ENCODE results near the gene CRIP2.

CRIP2 gene

DNA sequence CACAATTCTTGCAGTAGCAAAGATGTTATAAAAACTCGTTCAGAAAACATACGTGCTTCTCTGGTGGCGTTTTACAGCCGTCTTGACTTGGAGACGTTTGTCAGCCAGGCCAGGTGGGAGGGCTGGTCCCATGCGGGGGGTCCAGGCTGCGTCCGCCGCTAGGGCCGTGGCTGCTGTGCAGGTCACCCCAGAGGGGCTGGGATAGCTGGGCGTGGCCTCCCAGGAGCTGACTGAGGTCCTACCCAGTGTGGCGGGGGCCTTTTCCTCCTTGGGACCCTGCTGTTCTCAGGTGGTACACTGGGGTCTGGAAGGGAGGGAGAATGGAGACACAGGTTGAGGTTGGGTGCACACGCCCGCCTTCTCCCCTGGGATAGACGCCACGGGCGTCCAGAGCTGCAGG is 29.8 kb upstream of the CRIP2 start:
- TF ChIP-seq CTCF (IDR thresholded peaks at IDR 0.05; ENCODE audit: low read depth, low read length): no peak
- no peak overlapping the region for H3K4me3 ChIP-seq (ENCODE audit: low read depth, low read length)

- H3K4me3 ChIP-seq (ENCODE audit: low read depth, low read length): no peak overlapping the region
- no peak for TF ChIP-seq CTCF (IDR thresholded peaks at IDR 0.05; ENCODE audit: low read depth, low read length)
Measured at GRCh38 chr14:105445290-105445689, 29.3 kb upstream of the CRIP2 start.

- no peak for TF ChIP-seq CTCF (IDR thresholded peaks at IDR 0.05; ENCODE audit: low read depth, low read length)
Measured at GRCh38 chr14:105445901-105446845, 28.4 kb upstream of the CRIP2 start.

GRCh38 chr14:105446971-105447370 is 27.6 kb upstream of the CRIP2 start:
- no peak for TF ChIP-seq CTCF (IDR thresholded peaks at IDR 0.05; ENCODE audit: low read depth, low read length)
- H3K4me3 ChIP-seq (ENCODE audit: low read depth, low read length): no peak overlapping the region

More at GRCh38 chr14:105445901-105446845, 28.4 kb upstream of the CRIP2 start:
- H3K4me3 ChIP-seq (ENCODE audit: low read depth, low read length): no peak overlapping the region

- no peak overlapping the region for H3K4me3 ChIP-seq (ENCODE audit: low read depth, low read length)
- TF ChIP-seq CTCF (IDR thresholded peaks at IDR 0.05; ENCODE audit: low read depth, low read length): no peak
Measured at GRCh38 chr14:105447651-105448640, 26.7 kb upstream of the CRIP2 start.

DNA sequence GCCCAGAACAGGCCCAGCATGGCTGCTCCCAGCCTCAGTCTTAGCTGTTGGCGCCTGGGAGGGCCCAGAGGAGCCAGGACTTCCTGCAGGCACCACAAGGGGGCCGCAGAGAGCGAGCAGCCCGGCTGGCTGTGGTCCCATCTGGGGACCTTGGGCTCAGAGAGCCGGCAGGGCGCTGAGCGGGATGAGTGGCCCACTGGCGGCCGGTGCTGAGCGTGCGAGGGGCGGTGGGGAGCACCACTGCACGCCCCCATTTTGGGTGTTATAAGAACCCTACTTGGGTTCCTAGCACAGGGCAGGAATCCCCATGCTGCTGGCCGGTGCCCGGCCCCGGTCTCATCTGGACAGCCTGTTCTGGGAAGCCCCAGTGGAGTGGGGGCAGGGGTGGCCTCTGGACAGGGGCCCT is 25.9 kb upstream of the CRIP2 start:
- H3K4me3 ChIP-seq (ENCODE audit: low read depth, low read length): no peak overlapping the region
- peak; percentile 84 for TF ChIP-seq CTCF (IDR thresholded peaks at IDR 0.05; ENCODE audit: low read depth, low read length)

All from WI38 (cell line).